Transverse colon (tissue), 3 donors: ENCODE data around the gene APLP2.

Experiments used
- CTCF ChIP-seq, 5 experiments: fragments of 200-600 bp in 3 of 5; fragments of 450-650 bp in 2 of 5; sonication (generic) in 3 of 5; IDR thresholded peaks; 1 replicate in 2 of 5; 2 replicates in 3 of 5; pipeline ENCODE4 v1.5.1; 2016 to 2017; ENCODE audit warnings: antibody characterized with exemption in 5 of 5, inconsistent platforms in 3 of 5, mild to moderate bottlenecking in 2 of 5, moderate library complexity in 1 of 5
- POLR2A ChIP-seq: fragments of 450-650 bp; IDR thresholded peaks from one replicate; pipeline ENCODE4 v1.6.1; 2016; ENCODE audit warnings: antibody characterized with exemption, mild to moderate bottlenecking, moderate library complexity

DNA sequence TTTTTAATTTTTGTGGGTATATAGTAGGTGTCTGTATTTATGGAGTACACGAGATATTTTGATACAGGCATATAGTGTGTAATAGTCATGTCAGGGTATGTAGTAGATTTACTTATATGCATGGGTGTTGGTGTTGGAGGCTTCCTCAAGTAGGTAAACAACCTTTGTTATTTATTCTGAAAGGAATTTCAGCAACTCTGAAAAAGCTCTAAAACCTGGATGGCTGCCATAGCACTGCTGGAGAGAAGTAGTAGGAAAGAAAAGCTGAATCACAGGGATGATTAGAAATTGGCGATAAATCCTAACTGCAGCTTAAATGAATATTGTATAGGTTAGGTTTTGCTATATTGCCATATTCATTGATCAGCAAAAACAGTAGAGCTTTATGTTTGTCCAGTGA, 45.5 kb downstream of the APLP2 start:
- TF ChIP-seq POLR2A (no peak), CTCF (IDR thresholded peaks at IDR 0.05) (no peak)
